Peyer's patch (tissue), 4 donors: ENCODE measurements around the gene CCDC154. TPM values are rescaled to one million over a fixed set of nuclear protein-coding genes. Genes with fewer than 3 reads are reported as not detected.

Source experiments
- DNase-seq, 3 donors: peaks; one replicate each; pipeline ENCODE4 v3.0.0-alpha.2; 2017 to 2019
- H3K27ac ChIP-seq, 4 donors: fragments of 200-600 bp; sonication (generic); one replicate each; pipeline ENCODE4 v1.5.1; 2016 to 2019
- H3K27me3 ChIP-seq, 2 donors: fragments of 200-600 bp; sonication (generic); one replicate each; pipeline ENCODE4 v1.5.1; 2019
- H3K36me3 ChIP-seq, 3 donors: fragments of 200-600 bp; sonication (generic); one replicate each; pipeline ENCODE4 v1.5.1; 2016 to 2019
- H3K4me1 ChIP-seq, 4 donors: fragments of 200-600 bp; sonication (generic); one replicate each; pipeline ENCODE4 v1.5.1; 2016 to 2019
- H3K4me3 ChIP-seq, 4 donors: fragments of 200-600 bp; sonication (generic); 1 replicate in 3 of 4; 2 replicates in 1 of 4; pipeline ENCODE4 v1.5.1; 2016 to 2019; ENCODE audit warnings: mild to moderate bottlenecking in 1 of 4
- H3K9me3 ChIP-seq, 4 donors: fragments of 200-600 bp; sonication (generic); one replicate each; pipeline ENCODE4 v1.5.1; 2016 to 2019; ENCODE audit warnings: mild to moderate bottlenecking in 1 of 4
- CTCF ChIP-seq, 6 experiments: fragments of 450-650 bp in 4 of 6; fragments of 200-600 bp in 2 of 6; sonication (generic) in 1 of 6; IDR thresholded peaks; one replicate each; pipeline ENCODE4 v1.5.1; 2017 to 2019; ENCODE audit warnings: antibody characterized with exemption in 6 of 6, mild to moderate bottlenecking in 3 of 6, moderate library complexity in 1 of 6
- POLR2A ChIP-seq, 2 donors: fragments of 450-650 bp; IDR thresholded peaks; one replicate each; pipeline ENCODE4 v1.5.1; 2017; ENCODE audit warnings: antibody characterized with exemption in 2 of 2, mild to moderate bottlenecking in 2 of 2, moderate library complexity in 2 of 2
- total RNA-seq, 4 donors: library from RNA; depleted of rRNA; stranded (reverse); fragments of >200 nt; gene quantifications; one replicate each; pipeline ENCODE4 v1.1.0, GENCODE V29; 2016

CCDC154 gene
- total RNA-seq, 4 donors from 2014 or later: 0.47 to 23.1 (median 0.73) TPM

- TF ChIP-seq CTCF (IDR thresholded peaks at IDR 0.05) (no peak), POLR2A (IDR thresholded peaks at IDR 0.05) (no peak)
- H3K27ac ChIP-seq: peak overlapping the region; percentile 89 to 98 (median 93)
- peak overlapping the region; percentile 91 to 100 (median 98) for H3K4me3 ChIP-seq
- H3K27me3 ChIP-seq: no peaks in the 10 kb centered on the region
- H3K4me1 ChIP-seq: peaks cover 0 to 28% (median 0%) of the 10 kb centered on the region in 4 donors
- H3K36me3 ChIP-seq: no peaks in the 10 kb centered on the region
- H3K9me3 ChIP-seq: no peaks in the 10 kb centered on the region
- no peak for DNase-seq
Measured at GRCh38 chr16:1475552-1476114, 31.3 kb upstream of the CCDC154 start.

- H3K4me1 ChIP-seq: peaks cover 0 to 35% (median 0%) of the 10 kb centered on the region in 4 donors
- peak in 1 of 6 experiments; percentile 12 for TF ChIP-seq CTCF (IDR thresholded peaks at IDR 0.05)
- peak; percentile 82 to 92 for TF ChIP-seq POLR2A (IDR thresholded peaks at IDR 0.05)
- peak within 1 kb of the TSS; percentile 91 to 100 (median 98) for H3K4me3 ChIP-seq
- DNase-seq: peak; percentile 90 to 97 (median 96)
- no peaks in the 10 kb centered on the region for H3K36me3 ChIP-seq
- peak within 1 kb of the TSS; percentile 89 to 98 (median 93) for H3K27ac ChIP-seq
- no peaks in the 10 kb centered on the region for H3K9me3 ChIP-seq
- H3K27me3 ChIP-seq: no peaks in the 10 kb centered on the region
Measured at GRCh38 chr16:1474796-1475551, 30.6 kb upstream of the CCDC154 start, which contains the start of gene CLCN7. CLCN7 (minus strand) TSS chr16:1475028; CDS start chr16:1474974, 54 bp downstream.

GRCh38 chr16:1474082-1474795, 29.9 kb upstream of the CCDC154 start:
- TF ChIP-seq CTCF (IDR thresholded peaks at IDR 0.05) (no peak), POLR2A (IDR thresholded peaks at IDR 0.05) (no peak)
- Histone ChIP-seq H3K9me3 (no peaks in the 10 kb centered on the region), H3K36me3 (no peaks in the 10 kb centered on the region), H3K4me1 (peaks cover 0 to 38% (median 0%) of the 10 kb centered on the region in 4 donors), H3K27me3 (no peaks in the 10 kb centered on the region), H3K27ac (peak overlapping the region; percentile 89 to 98 (median 93)), H3K4me3 (peak overlapping the region; percentile 91 to 100 (median 98))
- no peak for DNase-seq

GRCh38 chr16:1472974-1473373, 28.6 kb upstream of the CCDC154 start:
- H3K4me3 ChIP-seq: no peak overlapping the region
- no peaks in the 10 kb centered on the region for H3K27me3 ChIP-seq
- TF ChIP-seq CTCF (IDR thresholded peaks at IDR 0.05) (no peak), POLR2A (IDR thresholded peaks at IDR 0.05) (no peak)
- H3K36me3 ChIP-seq: no peaks in the 10 kb centered on the region
- peaks cover 0 to 38% (median 0%) of the 10 kb centered on the region in 4 donors for H3K4me1 ChIP-seq
- H3K9me3 ChIP-seq: no peaks in the 10 kb centered on the region
- DNase-seq: no peak
- H3K27ac ChIP-seq: no peak overlapping the region

GRCh38 chr16:1471569-1472194, 27.3 kb upstream of the CCDC154 start:
- no peaks in the 10 kb centered on the region for H3K36me3 ChIP-seq
- H3K4me1 ChIP-seq: peaks cover 0 to 38% (median 0%) of the 10 kb centered on the region in 4 donors
- H3K4me3 ChIP-seq: no peak overlapping the region
- peak overlapping the region in 2 of 4 donors; percentile 35 to 70 for H3K27ac ChIP-seq
- TF ChIP-seq POLR2A (IDR thresholded peaks at IDR 0.05) (no peak), CTCF (IDR thresholded peaks at IDR 0.05) (no peak)
- no peak for DNase-seq
- H3K9me3 ChIP-seq: no peaks in the 10 kb centered on the region
- no peaks in the 10 kb centered on the region for H3K27me3 ChIP-seq
